ENCODE results near the gene NOXA1. TPM values are rescaled to one million over a fixed set of nuclear protein-coding genes. Genes with fewer than 3 reads are reported as not detected.

NOXA1 gene
- total RNA-seq, 2 experiments from 2014 or later = 0.66 to 0.76 TPM

DNA sequence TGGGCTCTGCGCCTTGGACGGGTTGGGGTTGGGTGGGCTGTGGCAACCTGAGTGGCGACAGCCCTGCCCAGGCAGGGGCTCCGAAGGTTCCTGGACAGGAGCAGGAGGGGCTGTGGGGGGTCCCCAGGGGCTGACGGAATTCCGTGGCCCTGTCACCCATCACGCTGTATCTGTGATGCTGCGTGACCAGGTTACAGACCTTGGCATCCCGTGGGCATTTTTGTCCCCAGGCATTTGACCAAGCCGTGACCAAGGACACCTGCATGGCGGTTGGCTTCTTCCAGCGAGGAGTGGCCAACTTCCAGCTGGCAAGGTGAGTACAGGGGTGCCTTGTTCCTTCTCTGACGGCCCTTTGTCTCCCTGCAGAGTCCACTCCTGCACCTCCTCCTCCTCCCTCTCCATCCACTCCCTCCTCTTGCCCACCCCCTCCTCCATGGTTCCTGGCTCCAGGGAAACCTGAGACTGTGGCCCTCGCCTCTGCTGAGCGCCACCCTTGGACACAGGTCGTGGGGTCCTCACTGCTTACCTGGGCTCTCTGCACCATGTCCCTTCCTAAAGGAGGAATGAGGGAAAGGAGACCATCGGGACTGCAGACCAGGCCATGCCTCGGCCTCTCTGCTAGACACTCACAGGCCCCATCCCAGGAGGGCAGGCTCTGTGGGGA lies 3.0 kb downstream of the NOXA1 start:
- Mint-ChIP-seq H3K27me3 (peaks cover 4% of the 10 kb centered on the region), H3K9me3 (no peaks in the 10 kb centered on the region), H3K4me3 (no peak overlapping the region)

DNA sequence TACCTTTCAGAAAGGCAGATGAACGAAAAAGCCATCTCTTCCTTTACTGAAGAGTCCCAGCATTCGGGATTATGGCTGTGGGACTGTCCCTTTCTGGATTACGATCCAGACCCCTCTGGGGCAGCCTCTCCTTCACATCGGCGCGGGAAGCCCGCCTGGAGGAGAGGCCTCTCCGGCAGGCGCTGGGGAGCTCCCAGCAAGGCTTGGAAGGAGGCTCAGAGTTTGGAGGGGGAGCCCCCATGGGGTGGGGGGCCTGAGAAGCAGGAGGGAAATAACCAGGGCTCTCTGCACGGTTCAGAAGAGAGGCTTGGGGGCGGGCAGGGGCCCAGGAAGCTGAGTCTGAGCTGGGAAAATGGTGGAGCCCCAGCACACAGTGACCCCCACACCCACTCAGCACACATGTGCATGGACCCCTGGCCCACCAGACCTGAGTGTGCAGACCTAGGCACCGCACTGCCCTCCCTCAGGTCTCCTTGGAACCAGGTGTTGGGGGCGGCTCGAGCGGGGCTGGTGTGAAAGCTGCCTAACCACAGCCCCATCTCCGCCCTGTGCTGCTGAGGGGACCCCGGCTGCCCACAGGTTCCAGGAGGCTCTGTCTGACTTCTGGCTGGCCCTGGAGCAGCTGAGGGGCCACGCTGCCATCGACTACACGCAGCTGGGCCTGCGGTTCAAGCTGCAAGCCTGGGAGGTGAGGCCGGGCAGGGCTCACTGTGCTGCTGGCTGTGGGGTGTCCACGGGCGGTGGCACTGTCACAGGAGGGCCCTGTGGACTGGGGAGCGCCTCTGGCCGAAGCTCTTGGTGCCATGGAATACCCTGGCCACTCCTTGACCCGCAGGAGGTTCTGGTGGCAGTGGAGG lies 4.5 kb downstream of the NOXA1 start:
- Mint-ChIP-seq H3K4me3 (no peak overlapping the region), H3K27ac (no peak overlapping the region), H3K36me3 (no peaks in the 10 kb centered on the region), H3K27me3 (peaks cover 4% of the 10 kb centered on the region), H3K9me3 (no peaks in the 10 kb centered on the region), H3K4me1 (peaks cover 2% of the 10 kb centered on the region)
- no peak for DNase-seq

More for the DNA sequence above, 3.0 kb downstream of the NOXA1 start:
- no peak for DNase-seq
- no peaks in the 10 kb centered on the region for H3K36me3 Mint-ChIP-seq
- H3K27ac Mint-ChIP-seq = no peak overlapping the region
- H3K4me1 Mint-ChIP-seq = peaks cover 10% of the 10 kb centered on the region

DNA sequence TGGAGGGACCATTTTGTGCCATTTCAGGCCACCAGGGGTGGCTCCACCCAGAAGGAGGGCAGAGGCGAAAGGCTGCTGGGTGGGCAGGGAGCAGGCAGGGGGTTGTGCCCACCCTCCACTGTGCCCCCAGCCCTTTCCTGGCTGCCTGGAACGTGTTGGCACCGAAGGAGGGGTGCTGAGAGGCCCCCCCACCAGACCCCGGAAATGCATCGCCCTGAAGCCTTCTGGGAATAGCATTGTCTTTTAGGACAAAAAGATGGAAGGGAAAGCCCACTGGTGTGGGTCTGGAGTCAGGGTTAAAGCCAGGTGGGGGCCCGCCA lies 5.1 kb downstream of the NOXA1 start:
- no peak for DNase-seq
- H3K27me3 Mint-ChIP-seq = peaks cover 4% of the 10 kb centered on the region
- H3K4me3 Mint-ChIP-seq = no peak overlapping the region
- no peaks in the 10 kb centered on the region for H3K36me3 Mint-ChIP-seq
- no peak overlapping the region for H3K27ac Mint-ChIP-seq
- H3K9me3 Mint-ChIP-seq = no peaks in the 10 kb centered on the region
- peaks cover 2% of the 10 kb centered on the region for H3K4me1 Mint-ChIP-seq

DNA sequence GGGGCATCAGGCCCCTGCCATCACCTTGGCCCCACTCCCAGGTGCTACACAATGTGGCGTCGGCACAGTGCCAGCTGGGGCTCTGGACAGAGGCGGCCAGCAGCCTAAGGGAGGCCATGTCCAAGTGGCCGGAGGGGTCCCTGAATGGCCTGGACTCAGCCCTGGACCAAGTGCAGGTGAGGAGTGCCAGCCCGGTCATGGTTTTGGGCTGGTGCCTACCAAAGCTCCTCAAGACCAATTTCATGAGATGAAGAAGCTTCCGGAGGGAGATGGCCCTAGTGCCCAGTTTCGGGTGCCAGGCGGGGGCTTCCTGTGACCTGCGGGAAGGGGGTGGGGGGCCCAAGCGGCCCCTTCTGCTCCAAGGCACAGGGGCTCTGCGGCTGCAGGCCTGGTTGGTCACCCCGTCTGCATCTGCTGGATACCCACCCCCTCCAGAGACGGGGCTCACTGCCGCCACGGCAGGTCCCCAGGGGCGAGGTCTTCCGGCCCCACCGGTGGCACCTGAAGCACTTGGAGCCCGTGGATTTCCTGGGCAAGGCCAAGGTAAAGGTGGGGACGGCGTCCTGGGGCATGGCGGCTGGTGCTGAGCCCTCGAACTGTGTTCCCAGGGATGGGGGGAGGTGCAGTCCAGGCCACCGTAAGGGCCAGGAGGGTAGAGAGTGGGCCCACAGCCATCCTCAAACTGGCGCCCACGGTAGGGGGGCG lies 5.8 kb downstream of the NOXA1 start:
- no peak overlapping the region for H3K27ac Mint-ChIP-seq
- no peaks in the 10 kb centered on the region for H3K36me3 Mint-ChIP-seq
- no peaks in the 10 kb centered on the region for H3K9me3 Mint-ChIP-seq
- no peak for DNase-seq
- H3K4me1 Mint-ChIP-seq = peaks cover 2% of the 10 kb centered on the region
- H3K27me3 Mint-ChIP-seq = peaks cover 4% of the 10 kb centered on the region
- H3K4me3 Mint-ChIP-seq = no peak overlapping the region

DNA sequence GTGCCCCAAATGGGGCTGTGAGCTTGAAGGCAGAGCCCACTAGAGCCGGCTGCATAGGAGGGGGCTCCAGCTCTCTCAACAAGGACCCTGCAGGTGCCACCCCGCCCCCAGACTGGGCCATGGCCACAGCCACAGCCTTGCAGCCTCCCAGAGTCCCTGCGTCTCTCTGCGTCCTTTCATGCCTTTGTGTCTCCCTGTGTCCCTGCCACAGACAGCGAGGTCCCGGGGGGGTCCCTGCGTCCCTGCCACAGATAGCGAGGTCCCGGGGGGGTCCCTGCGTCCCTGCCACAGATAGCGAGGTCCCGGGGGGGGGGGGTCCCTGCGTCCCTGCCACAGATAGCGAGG lies 6.3 kb downstream of the NOXA1 start:
- Mint-ChIP-seq H3K9me3 (no peaks in the 10 kb centered on the region), H3K27ac (no peak overlapping the region), H3K27me3 (peaks cover 1% of the 10 kb centered on the region), H3K4me3 (no peak overlapping the region), H3K36me3 (no peaks in the 10 kb centered on the region), H3K4me1 (peaks cover 2% of the 10 kb centered on the region)
- DNase-seq = no peak

DNA sequence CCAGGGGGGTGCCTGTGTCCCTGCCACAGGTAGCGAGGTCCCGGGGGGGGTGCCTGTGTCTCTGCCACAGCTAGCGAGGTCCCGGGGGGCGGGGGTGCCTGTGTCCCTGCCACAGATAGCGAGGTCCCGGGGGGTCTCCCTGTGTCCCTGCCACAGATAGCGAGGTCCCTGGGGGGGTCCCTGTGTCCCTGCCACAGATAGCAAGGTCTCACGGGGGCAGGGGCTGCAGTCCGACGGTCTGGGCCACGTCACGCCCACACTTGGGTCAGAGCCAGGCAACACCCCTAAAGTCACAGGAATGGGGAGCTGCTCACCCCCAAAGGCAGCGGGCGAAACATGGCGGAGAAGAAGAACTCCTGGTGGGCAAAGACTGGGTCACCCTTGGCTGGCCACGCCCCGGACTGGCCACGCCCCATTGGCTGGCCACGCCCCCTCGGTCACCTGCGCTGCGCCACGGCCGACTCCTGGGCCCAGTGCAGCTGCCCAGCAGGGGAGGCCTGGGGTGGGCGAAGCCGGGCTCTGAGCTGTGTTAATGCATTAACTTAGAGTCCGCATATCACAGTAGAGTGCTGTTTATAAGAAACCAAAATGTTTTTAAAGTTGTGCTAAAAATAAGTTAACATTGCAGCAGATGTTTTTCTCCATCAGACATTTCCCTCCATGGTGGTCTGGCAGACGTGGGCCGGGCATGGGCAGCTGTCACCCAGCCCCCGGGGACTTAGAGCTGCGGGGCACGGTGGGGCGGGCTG lies 7.0 kb downstream of the NOXA1 start:
- H3K27ac Mint-ChIP-seq = no peak overlapping the region
- no peaks in the 10 kb centered on the region for H3K27me3 Mint-ChIP-seq
- no peaks in the 10 kb centered on the region for H3K4me1 Mint-ChIP-seq
- H3K36me3 Mint-ChIP-seq = no peaks in the 10 kb centered on the region
- no peak overlapping the region for H3K4me3 Mint-ChIP-seq
- H3K9me3 Mint-ChIP-seq = no peaks in the 10 kb centered on the region
- DNase-seq = no peak

DNA sequence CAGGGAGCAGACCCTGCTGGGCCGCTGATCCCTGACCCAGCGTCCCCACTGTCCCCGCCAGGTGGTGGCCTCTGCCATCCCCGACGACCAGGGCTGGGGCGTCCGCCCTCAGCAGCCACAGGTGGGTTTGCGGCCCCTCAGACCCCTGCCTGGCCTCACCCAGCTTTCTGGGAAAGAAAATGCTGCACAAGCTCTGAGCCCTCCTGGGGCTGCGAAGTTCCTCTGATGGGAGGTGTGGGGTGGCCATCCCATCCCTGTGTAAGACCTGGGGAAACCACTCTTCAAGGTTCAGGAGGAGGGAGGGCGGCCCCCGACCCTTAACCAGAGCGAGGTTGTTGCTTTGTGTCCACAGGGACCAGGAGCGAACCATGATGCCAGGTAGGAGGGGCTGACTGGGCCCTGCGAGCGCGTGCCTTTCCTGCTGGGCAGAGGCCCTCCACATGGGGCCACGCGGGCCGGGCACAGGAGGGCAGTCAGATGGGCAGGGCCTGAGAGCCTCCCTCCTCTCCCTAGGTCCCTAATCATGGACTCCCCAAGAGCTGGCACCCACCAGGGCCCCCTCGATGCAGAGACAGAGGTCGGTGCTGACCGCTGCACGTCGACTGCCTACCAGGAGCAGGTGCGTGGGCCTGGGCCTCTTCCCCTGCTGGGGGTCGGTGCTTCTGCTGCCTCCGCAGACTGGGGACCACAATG lies 7.7 kb downstream of the NOXA1 start:
- Mint-ChIP-seq H3K4me1 (no peaks in the 10 kb centered on the region), H3K27ac (no peak overlapping the region), H3K27me3 (no peaks in the 10 kb centered on the region), H3K4me3 (no peak overlapping the region), H3K9me3 (no peaks in the 10 kb centered on the region), H3K36me3 (no peaks in the 10 kb centered on the region)
- no peak for DNase-seq

DNA sequence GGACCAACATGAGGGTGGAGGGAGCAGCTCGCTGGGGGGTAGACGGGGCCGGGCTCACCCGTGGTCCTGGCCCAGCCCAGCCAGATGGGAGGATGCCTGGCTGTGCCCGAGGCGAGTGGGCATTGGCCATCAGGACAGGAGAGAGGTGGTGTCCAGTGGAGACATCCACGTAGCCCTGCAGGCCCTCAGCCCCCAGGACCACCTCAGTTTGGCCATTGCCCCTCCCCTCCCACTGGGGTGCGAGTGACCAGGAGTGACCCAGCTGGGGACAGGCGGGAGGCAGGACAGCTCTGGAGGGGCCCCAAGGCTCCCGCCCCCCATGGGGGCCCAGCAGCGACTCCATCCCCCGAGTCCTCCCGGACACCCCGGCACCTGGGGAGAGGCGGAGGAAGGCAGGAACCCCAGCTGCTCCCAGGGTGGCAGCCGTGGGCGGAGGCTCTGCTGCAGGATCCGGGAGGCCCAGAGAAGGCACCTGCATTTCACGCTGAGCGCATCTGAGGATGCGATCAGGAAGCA lies 8.3 kb downstream of the NOXA1 start:
- no peaks in the 10 kb centered on the region for H3K4me1 Mint-ChIP-seq
- no peak overlapping the region for H3K4me3 Mint-ChIP-seq
- H3K36me3 Mint-ChIP-seq = no peaks in the 10 kb centered on the region
- DNase-seq = no peak
- H3K9me3 Mint-ChIP-seq = no peaks in the 10 kb centered on the region
- no peaks in the 10 kb centered on the region for H3K27me3 Mint-ChIP-seq
- H3K27ac Mint-ChIP-seq = no peak overlapping the region

DNA sequence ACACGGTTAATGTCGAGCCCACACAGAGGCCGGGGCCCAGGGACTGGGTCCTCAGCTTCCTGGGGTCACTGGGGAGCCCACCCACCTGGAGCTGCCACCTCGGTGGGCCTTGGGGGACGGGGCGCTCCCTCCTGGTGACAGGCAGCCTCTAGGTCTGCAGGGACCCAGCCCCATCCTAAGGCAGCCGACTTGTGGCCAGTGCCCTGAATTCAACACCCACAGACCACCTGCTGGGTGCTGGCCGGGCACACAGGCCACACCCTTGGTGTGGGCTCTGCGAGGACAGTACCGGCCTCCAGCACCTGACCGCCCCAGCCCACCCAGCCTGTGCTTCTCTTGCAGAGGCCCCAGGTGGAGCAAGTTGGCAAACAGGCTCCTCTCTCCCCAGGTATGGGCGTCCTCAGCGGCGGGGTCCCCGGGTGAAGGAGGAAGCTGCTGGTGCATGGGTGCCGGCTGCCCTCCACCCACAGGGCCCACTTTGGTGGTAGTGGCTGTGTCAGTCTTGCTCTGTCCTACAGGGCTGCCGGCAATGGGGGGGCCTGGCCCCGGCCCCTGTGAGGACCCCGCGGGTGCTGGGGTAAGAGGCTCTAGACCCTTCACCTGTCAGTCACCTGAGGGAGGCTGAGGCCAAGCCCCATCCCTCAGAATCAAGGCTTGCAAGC lies 9.6 kb downstream of the NOXA1 start:
- Mint-ChIP-seq H3K27me3 (no peaks in the 10 kb centered on the region), H3K36me3 (no peaks in the 10 kb centered on the region), H3K4me3 (no peak overlapping the region), H3K27ac (no peak overlapping the region), H3K4me1 (no peaks in the 10 kb centered on the region), H3K9me3 (no peaks in the 10 kb centered on the region)
- DNase-seq = no peak

DNA sequence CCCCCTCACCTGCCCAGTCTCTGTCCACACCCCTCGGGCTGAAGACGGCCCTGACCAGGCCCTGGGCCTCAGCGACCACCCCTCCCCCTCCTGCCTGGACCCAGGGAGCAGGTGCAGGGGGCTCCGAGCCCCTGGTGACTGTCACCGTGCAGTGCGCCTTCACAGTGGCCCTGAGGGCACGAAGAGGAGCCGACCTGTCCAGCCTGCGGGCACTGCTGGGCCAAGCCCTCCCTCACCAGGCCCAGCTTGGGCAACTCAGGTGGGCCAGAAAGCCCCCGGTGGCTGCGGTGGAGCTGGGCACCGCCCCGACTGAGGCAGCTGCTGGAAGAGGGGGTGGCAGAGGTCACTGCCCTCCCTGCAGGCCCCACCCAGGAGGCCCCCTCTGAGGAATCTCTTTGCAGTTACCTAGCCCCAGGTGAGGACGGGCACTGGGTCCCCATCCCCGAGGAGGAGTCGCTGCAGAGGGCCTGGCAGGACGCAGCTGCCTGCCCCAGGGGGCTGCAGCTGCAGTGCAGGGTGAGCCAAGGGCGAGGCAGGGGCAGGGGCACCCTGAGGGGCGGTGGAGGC lies 10.2 kb downstream of the NOXA1 start:
- Mint-ChIP-seq H3K4me1 (no peaks in the 10 kb centered on the region), H3K27ac (no peak overlapping the region), H3K36me3 (no peaks in the 10 kb centered on the region), H3K27me3 (no peaks in the 10 kb centered on the region), H3K4me3 (no peak overlapping the region), H3K9me3 (no peaks in the 10 kb centered on the region)
- DNase-seq = no peak

DNA sequence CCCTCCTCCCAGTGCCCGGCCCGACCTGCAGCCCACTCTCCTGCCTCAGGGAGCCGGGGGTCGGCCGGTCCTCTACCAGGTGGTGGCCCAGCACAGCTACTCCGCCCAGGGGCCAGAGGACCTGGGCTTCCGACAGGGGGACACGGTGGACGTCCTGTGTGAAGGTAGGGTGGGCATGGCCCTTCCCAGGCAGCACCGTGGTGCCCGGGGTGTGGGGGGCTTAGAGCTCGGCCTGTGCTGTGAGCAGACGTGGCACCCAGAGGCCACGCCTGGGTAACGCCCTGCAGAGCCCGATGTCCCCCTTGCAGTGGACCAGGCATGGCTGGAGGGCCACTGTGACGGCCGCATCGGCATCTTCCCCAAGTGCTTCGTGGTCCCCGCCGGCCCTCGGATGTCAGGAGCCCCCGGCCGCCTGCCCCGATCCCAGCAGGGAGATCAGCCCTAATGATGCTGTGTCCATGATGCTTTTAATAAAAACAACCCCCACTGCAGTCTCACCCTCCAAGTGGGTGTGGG lies 10.8 kb downstream of the NOXA1 start:
- H3K27me3 Mint-ChIP-seq = no peaks in the 10 kb centered on the region
- no peak for DNase-seq
- H3K9me3 Mint-ChIP-seq = no peaks in the 10 kb centered on the region
- H3K27ac Mint-ChIP-seq = no peak overlapping the region
- no peaks in the 10 kb centered on the region for H3K4me1 Mint-ChIP-seq
- no peak overlapping the region for H3K4me3 Mint-ChIP-seq
- H3K36me3 Mint-ChIP-seq = no peaks in the 10 kb centered on the region

DNA sequence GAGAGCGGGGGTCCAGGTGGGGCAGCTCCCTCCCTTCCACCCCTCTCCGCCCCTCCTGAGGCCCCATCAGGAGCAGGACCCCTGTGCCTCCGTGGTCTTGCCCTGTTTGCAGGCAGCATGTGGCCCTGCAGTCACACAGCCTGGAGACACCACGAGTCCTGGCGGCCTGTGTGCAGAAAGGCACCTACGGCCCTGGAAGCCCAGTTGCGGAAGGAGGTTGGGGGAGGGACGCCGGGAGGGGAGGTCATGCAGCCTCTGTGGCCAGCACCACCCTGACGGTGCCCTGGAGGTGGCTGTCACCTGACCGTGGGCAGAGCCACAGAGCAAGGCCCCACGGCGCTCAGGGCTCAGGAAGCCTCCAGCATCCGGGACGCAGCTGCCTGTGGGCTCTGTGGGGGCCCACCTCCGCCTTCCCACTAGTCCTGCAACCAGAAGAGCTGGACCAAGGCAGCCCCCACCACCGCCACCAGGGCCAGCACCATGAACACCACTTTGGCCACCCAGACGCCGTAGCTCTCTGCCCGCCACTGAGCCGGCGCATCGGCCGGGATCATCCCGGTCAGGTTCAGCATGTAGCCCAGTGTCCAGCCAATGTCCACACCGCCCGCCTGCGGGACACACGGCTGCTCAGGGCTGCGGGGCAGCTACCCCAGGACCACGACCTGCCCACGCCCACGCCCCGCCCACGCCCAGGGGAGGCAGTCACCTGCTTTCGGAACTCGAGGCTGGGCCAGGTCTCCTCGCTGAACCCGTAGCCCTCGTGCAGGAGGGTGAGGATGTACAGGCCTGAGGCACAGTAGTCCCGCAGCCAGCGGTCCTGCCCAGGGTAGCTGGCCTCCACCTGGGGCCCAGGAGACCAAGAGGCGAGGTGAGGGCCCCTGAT lies 11.5 kb downstream of the NOXA1 start:
- Mint-ChIP-seq H3K27me3 (peaks cover 4% of the 10 kb centered on the region), H3K9me3 (no peaks in the 10 kb centered on the region), H3K4me1 (no peaks in the 10 kb centered on the region), H3K36me3 (no peaks in the 10 kb centered on the region), H3K27ac (no peak overlapping the region), H3K4me3 (no peak overlapping the region)
- DNase-seq = no peak

DNA sequence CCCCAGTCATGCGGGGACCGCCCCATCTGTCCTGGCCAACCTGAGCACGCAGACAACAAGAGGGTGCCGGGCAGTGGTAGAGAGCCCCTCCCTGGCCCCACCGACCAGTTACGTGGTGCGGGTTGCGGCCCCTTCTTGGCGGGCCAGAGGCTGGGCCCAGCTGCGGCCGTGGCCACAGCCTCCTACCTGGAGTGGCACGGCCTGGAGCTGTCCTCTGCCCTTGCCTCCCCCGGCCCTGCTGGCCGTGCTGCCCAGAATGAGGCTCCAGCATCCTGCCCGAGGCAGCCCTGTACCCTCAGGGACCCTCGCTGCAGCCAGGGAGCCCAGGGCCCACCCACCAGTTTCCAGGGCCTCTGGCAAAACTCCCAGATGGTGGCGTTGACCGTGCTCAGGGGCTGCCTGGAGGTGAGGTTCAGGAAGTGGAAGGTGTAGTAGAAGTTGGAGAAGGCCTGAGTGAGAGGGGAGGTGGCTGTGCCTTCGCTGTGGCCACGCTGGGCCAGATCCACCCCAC lies 12.2 kb downstream of the NOXA1 start:
- no peak overlapping the region for H3K27ac Mint-ChIP-seq
- H3K36me3 Mint-ChIP-seq = no peaks in the 10 kb centered on the region
- no peak for DNase-seq
- no peaks in the 10 kb centered on the region for H3K4me1 Mint-ChIP-seq
- no peak overlapping the region for H3K4me3 Mint-ChIP-seq
- no peaks in the 10 kb centered on the region for H3K9me3 Mint-ChIP-seq
- peaks cover 4% of the 10 kb centered on the region for H3K27me3 Mint-ChIP-seq

Data from activated naive CD8-positive, alpha-beta T cell treated with anti-CD3 and anti-CD28 coated beads for 36 hours (primary cell).